ENCODE data around the gene PTGDS. TPM values are rescaled to one million over a fixed set of nuclear protein-coding genes. Genes with fewer than 3 reads are reported as not detected.

PTGDS gene
- total RNA-seq, 4 donors from 2014 or later, result 1.2 to 21.5 (median 7.8) TPM

DNA sequence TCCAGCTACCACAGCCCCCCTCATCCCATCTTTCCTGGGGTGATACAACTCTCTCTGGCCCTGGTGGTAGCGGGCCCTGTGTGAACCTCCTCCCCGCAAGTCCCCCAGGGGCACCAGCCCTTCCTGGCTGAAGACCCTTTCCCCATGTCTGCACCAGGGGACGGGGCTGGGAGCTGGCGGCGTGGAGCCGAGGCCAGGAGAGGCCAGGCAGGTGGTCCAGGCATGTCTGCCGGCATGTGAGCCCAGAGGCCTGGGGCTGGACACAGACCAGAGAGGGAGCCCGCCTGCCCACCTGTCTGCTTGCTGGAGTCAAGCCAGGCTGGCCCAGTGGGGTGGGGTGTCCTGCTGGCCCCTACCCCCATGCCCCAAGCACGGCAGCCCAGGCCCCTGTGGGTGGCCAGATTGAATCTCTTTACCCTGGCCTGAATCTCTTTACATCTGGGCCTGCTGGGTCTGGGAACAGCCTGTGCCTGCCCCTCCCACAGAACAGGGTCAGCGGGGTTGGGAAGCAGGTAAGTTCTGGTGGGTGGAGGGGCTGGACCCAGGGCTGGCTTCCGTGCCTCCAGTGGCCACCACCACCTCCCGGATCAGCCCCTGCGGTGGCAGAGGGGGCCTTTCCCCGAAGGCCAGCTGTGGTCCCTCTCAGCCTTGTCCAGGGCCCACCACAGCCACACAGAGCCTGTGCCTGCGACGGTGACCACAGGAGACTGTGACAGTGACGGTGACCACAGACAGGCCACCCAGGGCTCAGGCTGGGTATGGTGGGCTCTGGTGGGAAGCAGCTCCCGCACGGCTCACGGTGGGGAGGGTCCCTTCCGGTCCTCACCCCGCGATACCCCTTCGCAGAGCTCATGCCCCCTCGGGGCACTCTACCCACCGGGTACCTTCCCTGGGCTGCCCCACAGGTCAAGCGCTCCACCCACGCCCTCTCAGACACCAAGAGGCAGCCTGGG is 18.1 kb upstream of the PTGDS start:
- no peaks in the 10 kb centered on the region for H3K27me3 ChIP-seq
- H3K27ac ChIP-seq, result peak overlapping the region in 1 of 4 donors; percentile 42
- no peak for DNase-seq
- no peak for TF ChIP-seq POLR2A (IDR thresholded peaks at IDR 0.05)
- TF ChIP-seq, protein P1, sequence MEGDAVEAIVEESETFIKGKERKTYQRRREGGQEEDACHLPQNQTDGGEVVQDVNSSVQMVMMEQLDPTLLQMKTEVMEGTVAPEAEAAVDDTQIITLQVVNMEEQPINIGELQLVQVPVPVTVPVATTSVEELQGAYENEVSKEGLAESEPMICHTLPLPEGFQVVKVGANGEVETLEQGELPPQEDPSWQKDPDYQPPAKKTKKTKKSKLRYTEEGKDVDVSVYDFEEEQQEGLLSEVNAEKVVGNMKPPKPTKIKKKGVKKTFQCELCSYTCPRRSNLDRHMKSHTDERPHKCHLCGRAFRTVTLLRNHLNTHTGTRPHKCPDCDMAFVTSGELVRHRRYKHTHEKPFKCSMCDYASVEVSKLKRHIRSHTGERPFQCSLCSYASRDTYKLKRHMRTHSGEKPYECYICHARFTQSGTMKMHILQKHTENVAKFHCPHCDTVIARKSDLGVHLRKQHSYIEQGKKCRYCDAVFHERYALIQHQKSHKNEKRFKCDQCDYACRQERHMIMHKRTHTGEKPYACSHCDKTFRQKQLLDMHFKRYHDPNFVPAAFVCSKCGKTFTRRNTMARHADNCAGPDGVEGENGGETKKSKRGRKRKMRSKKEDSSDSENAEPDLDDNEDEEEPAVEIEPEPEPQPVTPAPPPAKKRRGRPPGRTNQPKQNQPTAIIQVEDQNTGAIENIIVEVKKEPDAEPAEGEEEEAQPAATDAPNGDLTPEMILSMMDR (IDR thresholded peaks at IDR 0.05), result no peak
- no peaks in the 10 kb centered on the region for H3K9me3 ChIP-seq
- no peaks in the 10 kb centered on the region for H3K36me3 ChIP-seq
- H3K4me1 ChIP-seq, result peaks cover 0 to 3% (median 0%) of the 10 kb centered on the region in 4 donors
- H3K4me3 ChIP-seq, result no peak overlapping the region

DNA sequence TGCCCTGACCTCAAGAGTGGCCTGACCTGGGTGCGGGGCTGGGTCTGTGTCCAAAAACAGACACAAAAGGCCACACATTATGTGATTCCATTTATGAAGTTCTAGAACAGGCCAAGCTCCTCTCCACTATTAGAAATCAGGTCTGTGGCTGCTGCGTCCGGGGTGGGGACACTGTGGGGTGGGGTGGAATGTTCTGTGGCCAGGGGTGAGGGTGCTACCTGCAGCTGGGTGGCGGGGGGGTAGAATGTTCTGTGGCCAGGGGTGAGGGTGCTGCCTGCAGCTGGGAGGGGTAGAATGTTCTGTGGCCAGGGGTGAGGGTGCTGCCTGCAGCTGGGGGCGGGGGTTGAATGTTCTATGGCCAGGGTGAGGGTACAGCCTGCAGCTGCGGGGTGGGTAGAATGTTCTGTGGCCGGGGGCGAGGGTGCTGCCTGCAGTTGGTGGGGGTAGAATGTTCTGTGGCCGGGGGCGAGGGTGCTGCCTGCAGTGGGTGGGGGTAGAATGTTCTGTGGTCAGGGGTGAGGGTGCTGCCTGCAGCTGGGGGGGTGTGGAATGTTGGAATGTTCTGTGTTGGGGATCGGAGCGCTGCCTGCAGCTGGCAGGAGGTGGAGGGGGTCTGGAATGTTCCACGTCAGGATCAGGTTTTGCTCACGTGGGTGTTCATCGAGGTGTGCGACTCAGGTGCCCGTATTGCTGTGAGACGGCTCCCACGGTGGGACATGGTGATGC is 16.9 kb upstream of the PTGDS start:
- Histone ChIP-seq H3K36me3 (no peaks in the 10 kb centered on the region), H3K27me3 (no peaks in the 10 kb centered on the region), H3K9me3 (no peaks in the 10 kb centered on the region), H3K4me1 (peaks cover 0 to 14% (median 0%) of the 10 kb centered on the region in 4 donors), H3K27ac (peak overlapping the region in 1 of 4 donors; percentile 42), H3K4me3 (no peak overlapping the region)
- TF ChIP-seq POLR2A (IDR thresholded peaks at IDR 0.05), result no peak
- TF ChIP-seq, protein P1 (IDR thresholded peaks at IDR 0.05), result no peak
- peak in 2 of 3 donors; percentile 42 to 62 for DNase-seq

DNA sequence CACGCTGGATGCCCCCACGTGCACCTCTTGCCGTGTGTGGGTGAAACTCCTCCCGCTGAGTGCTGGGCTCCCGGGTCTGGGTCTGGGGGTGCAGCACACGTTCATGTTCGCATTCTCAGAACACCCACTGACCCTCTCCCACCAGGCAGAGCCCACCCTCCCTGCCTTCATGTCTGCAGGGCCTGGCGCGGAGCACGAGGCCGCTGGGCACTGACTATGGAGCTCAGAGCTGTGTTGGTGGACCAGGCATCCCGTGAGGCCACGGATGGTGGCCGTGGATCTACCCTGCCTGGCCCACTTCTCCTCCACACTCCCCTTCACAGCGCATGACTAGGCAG is 16.4 kb upstream of the PTGDS start:
- Histone ChIP-seq H3K27ac (peak overlapping the region in 1 of 4 donors; percentile 34), H3K36me3 (no peaks in the 10 kb centered on the region), H3K9me3 (no peaks in the 10 kb centered on the region), H3K4me1 (peaks cover 0 to 19% (median 0%) of the 10 kb centered on the region in 4 donors), H3K4me3 (no peak overlapping the region), H3K27me3 (no peaks in the 10 kb centered on the region)
- no peak for DNase-seq
- no peak for TF ChIP-seq POLR2A (IDR thresholded peaks at IDR 0.05)
- TF ChIP-seq, protein P1 (IDR thresholded peaks at IDR 0.05), result no peak

DNA sequence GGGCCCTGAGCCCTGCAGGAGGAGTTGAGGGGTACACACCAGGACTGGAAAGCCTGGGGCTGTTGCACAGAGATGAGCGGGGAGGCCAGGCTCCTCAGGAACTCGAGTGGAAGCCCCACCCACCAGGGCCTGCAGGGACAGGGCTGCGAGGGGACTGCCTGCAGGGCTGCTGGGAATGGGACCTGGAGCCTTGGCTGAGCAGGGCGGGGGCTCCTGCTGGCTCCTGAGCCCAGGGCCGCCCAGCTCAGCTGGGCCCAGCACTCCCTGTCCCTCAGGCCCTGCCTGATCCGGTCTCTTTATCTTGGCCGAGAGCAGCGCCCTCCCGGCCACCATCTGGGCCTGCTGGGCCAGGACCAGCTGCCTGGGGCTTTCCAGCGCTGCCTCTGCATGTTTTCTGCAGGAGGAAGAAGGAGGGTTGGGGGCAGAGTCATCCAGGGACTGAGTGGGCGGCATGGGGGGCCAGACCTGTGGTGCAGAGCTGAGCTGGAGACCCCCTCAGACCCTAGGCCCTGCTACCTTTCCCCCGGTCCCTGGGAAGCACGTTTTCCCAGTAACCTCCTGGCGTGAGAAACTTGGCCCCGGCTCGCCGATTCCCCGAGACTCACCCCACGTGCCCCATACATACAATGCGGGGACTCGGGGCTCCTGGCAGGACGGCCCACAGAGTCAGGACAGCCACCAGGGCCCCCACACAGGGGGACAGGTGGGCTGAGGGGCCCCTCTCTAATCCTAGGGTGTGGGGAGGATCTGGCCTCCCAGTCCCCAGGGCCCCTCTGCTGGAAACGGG is 15.8 kb upstream of the PTGDS start:
- Histone ChIP-seq H3K9me3 (no peaks in the 10 kb centered on the region), H3K36me3 (no peaks in the 10 kb centered on the region), H3K4me1 (peaks cover 0 to 25% (median 0%) of the 10 kb centered on the region in 4 donors), H3K4me3 (no peak overlapping the region), H3K27me3 (no peaks in the 10 kb centered on the region), H3K27ac (peak overlapping the region in 1 of 4 donors; percentile 34)
- no peak for TF ChIP-seq POLR2A (IDR thresholded peaks at IDR 0.05)
- TF ChIP-seq, protein P1 (IDR thresholded peaks at IDR 0.05), result no peak
- DNase-seq, result no peak

DNA sequence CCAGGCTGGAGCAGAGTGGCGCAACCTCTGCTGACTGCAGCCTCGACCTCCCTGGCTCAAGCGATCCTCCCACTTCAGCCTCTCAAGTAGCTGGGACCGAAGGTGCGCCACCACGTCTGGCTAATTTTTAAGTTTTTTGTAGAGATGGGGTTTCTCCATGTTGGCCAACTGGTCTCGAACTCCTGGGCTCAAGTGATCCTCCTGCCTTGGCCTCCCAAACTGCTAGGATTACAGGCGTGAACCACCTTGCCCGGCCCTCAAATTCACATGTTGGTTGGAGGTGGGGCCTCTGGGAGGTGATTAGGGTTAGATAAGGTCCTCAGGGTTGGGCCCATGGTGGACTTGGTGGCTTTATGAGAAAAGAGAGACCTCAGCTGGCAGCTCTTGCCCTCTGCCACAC is 15.1 kb upstream of the PTGDS start:
- H3K27me3 ChIP-seq, result no peaks in the 10 kb centered on the region
- no peaks in the 10 kb centered on the region for H3K36me3 ChIP-seq
- DNase-seq, result no peak
- H3K4me1 ChIP-seq, result peaks cover 0 to 26% (median 0%) of the 10 kb centered on the region in 4 donors
- H3K9me3 ChIP-seq, result no peaks in the 10 kb centered on the region
- TF ChIP-seq, protein P1 (IDR thresholded peaks at IDR 0.05), result no peak
- TF ChIP-seq POLR2A (IDR thresholded peaks at IDR 0.05), result no peak
- no peak overlapping the region for H3K4me3 ChIP-seq
- no peak overlapping the region for H3K27ac ChIP-seq
